ENCODE measurements around the gene UNC119.

DNA sequence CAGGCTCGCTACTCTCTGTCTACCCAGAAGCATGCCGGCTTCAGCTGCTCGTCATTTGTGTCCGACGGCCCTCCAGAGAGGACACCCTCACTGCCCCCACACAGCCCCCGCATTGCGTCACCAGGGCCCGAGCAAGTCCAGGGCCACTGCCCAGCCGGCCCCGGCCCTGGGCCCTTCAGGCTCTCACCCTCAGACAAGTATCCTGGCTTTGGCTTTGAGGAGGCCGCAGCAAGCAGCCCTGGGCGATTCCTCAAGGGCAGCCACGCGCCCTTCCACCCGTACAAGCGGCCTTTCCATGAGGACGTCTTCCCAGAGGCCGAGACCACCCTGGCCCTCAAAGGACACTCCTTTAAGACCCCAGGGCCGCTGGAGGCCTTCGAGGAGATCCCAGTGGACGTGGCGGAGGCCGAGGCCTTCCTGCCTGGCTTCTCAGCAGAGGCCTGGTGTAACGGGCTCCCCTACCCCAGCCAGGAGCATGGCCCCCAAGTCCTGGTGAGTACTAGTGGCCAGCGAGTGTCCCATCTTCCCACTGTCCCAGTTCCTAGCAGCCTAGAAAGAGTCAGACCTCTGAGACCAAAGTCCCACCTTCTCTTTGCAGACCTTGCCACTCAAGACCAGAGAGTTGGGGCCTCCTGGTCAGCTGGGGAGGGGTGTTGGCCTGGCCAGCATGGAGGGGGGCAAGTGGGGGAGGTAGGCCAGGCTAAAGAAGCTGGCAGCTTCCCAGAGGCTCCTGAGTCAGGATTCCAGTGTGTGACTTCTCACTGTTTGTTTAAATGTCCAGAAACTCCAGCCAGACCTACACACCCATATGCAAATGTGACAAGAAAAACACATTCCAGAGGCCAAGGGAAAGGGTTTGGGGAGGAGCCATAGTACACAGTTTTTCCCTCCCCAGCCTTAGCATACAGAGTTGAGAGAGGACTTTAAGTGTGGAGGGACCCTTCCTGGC, 27.7 kb downstream of the UNC119 start:
- TF ChIP-seq, protein P1, sequence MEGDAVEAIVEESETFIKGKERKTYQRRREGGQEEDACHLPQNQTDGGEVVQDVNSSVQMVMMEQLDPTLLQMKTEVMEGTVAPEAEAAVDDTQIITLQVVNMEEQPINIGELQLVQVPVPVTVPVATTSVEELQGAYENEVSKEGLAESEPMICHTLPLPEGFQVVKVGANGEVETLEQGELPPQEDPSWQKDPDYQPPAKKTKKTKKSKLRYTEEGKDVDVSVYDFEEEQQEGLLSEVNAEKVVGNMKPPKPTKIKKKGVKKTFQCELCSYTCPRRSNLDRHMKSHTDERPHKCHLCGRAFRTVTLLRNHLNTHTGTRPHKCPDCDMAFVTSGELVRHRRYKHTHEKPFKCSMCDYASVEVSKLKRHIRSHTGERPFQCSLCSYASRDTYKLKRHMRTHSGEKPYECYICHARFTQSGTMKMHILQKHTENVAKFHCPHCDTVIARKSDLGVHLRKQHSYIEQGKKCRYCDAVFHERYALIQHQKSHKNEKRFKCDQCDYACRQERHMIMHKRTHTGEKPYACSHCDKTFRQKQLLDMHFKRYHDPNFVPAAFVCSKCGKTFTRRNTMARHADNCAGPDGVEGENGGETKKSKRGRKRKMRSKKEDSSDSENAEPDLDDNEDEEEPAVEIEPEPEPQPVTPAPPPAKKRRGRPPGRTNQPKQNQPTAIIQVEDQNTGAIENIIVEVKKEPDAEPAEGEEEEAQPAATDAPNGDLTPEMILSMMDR (conservative IDR thresholded peaks at IDR 0.05 in 1 of 2, IDR thresholded peaks at IDR 0.05 in 1 of 2; ENCODE audit: low read depth in 1 of 2, low read length in 2 of 2) = no peak
- no peak for TF ChIP-seq EZH2 (IDR thresholded peaks at IDR 0.05; ENCODE audit: low read length, missing control alignments)
